Right kidney (tissue), 1 donor: ENCODE measurements around the gene EPC1.
"Not testable (repeated sequence)": the region's sequence is repeated elsewhere in the genome, so short reads cannot be mapped to it uniquely, and the experiment has no call there.

Experiments used
- DNase-seq: peaks from one replicate; pipeline ENCODE4 v3.0.0-alpha.2; 2016

The EPC1 gene

DNA sequence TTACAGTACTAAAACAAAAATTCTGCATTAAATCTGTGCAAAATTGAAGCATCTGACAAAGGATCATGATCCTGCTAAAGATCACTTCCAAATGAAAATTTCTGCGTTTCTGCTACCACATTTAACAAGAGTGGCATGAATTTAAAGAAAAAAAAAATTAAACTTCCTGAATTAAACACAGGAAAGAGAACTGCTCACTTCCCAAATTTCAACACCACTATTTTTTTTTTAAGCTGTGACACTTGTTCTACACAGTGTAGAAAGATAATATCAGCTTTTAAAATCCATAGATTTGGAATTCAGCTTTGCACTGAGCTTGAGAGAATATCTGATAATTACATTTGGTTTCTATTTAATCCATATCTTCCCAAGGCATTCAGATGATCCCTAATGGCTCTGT lies 73.6 kb downstream of the EPC1 start:
- DNase-seq, result no peak

DNA sequence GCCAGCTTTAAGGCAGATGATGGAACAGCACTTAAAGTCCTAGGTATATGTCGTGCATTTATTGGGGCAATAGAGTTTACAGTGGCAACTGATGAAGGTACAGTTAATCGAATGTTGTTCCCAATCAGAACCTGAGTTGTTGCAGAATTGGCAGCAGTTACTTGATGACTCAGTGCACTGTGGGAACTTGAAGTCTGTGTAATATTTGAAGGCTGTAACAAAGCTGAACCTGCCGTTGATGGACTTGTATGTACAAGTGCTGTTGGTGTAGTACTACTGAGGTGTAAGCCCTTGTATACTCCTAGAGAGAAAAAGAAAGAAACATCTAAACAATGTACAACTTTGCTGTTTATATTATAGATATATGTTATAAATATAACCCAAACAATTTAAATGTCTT lies 75.3 kb downstream of the EPC1 start:
- no peak for DNase-seq

DNA sequence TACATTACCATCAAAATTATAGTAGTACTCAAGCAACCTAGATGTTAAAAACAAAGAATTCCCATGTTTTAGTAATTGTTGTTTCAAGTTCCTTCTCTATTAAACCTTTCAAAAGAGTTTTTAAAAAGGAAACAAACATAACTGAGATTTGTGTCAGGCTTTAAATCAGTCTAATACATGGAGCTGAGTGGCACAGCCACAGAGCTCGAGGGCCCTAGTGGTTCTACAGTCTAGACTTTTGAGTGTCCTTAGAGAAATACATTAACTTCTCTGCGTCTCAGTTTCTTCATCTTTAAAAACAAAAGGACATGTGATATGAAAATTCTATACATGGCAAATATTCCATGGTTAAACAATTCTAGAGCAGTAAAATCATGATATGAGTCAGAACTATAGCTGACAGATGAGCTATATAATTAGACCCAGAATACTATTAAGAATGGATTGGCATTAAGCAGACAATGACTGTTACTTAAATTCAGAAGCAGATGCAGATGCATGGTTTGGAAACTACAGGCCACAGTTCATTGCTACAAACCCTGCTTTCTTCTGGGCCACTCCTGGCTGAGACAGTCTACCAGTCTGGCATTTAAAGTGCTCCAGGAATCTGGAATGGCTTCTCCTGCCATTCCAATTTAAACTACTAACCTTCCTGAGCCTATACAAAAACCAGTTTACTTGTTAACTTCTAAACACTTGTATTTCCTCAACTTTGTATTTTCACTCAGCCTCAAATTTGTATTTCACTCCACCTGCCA lies 77.4 kb downstream of the EPC1 start:
- DNase-seq, result no peak

DNA sequence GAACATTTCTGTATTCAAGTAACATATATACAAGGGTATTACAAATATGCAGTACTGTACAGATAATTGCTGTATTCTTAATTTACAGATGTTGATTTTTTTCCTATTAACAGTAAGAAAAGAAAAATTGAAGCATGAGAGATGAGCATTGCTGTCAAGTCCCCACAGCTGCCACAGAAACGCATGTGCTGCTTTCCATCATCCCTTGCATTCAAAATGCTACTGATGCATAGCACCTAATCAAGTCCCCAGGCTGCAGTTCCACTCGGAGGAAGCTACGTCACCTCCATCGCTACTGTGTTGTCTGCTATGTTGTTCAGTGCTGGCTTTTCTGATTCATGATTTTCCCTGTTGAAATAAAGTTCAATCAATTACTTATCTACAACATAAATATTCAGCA lies 78.2 kb downstream of the EPC1 start:
- DNase-seq, result no peak

DNA sequence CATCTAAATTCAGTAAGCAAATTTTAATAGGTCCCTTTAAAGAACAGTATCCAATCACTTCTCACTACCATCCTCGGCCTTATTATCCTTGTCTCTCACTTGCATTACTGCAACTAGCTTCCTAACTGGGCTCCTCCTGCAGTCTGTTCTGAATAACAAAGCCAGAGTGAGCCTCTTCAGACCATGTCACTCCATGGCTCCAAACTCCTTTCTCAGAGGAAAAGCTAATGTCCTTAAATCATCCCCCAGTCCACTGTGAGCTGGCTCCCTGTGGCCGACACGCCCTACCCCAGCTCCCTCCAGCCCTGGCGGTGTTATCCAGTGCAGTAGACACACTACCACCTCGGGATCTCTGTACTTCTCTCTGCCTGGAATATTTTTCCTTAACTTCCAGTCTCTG lies 80.0 kb downstream of the EPC1 start:
- no peak for DNase-seq

DNA sequence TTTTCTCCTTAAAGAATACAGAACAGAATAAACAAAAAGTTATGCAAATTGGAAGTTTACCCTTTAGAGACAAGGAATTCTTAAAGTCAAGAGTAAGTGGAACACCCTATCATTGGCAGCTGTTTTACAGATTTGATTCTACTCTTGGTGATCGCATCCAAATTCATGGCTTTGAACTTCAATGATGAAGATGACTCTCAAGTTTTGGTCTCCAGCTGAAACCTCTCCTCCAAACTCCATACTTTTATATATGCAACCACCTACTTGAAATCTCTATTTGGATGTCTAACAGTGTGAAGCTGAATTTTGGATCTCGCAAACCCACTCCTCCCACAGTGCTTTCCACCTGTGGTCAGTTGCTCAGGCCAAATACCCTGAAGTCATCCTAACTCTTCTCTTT lies 80.4 kb downstream of the EPC1 start:
- DNase-seq, result no peak

DNA sequence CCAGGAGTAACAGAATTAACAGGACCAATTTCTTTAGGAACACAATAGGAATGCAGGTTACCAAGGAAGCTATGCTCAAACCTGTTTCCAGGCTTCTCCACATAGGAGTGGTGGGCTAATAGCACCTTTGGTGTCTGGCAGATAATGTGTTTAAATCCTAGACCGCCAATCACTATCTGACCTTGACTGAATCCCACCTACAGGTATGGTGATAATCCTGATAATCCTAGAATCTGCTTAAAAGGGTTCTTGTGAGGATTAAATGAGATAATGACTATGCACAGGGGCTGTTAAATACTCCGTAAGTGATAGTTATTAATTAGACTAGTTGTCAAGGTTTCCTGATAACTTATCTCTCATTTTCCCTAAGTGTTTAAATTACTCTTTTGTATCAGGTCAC lies 81.2 kb downstream of the EPC1 start:
- no peak for DNase-seq

DNA sequence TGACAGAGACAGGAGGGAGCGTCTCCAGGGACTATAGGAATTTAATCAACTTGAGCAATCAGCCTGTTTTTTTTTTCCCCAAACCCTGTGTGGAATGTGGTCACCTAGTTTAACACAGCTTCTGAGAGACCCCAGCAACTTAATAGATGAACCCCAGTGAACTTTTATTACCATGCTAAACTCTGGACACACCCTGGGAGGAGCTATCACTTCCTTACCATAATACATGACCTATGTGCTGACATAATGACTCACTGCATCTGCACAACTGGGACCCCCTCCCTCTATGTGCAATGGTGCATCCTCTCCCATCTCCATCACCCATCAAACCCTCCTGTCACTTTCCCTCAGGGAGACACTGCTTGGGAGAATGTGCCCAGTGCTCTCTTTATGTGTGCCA lies 83.7 kb downstream of the EPC1 start:
- DNase-seq, result no peak

DNA sequence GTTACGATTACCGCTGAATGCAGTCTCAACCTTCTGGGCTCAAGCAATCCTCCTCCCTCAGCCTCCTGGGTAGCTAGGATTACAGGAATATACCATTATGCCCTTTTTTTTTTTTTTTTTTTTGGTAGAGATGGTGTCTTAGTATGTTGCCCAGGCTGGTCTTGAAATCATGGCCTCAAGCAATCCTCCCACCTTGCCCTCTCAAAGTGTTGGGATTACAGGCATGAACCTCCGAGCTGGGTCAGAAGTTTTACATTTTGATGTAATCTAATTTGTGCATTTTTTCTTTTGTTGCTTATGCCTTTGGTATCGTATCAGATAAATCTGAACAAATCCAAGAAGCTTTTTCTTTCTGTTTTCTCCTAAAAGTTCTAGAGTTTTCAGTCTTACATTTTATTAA lies 87.4 kb downstream of the EPC1 start:
- DNase-seq, result no peak

DNA sequence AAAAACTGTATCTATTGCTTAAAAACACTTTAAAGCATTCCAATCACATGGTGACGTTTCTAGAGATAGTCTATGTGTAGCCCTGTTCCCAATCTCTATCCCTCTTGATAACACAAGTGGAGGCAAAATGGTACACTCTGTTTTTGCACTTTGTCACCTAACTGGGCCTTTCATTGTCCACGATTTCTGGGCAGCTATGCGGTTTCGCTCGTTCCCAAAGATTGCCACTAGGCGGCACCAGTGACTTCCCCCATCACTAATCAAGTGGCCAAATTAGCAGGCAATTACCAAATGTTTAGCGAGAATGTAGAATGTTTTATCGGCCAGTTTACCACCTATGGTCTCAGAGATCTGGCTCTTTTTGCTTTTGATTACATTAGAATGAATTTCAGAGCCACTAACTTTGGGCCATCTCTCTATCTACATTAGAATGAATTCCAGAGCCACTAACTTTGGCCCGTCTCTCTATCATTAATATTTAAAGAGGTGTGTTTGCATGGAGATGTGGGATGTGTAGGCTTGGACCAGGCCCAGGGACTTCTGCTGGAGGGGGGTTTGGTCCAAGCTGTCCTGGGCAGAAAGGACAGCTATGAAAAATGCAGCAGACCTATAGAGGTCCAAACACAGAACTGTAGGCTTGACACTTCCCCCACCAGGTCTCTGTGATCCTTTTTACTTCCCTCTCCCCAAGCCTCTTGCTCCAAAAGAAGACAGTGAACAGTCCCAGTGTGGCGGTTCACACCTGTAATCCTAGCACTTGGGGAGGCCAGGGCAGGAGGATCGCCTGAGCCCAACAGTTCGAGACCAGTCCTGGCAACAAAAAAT lies 90.1 kb downstream of the EPC1 start:
- DNase-seq, result peak; percentile 42

DNA sequence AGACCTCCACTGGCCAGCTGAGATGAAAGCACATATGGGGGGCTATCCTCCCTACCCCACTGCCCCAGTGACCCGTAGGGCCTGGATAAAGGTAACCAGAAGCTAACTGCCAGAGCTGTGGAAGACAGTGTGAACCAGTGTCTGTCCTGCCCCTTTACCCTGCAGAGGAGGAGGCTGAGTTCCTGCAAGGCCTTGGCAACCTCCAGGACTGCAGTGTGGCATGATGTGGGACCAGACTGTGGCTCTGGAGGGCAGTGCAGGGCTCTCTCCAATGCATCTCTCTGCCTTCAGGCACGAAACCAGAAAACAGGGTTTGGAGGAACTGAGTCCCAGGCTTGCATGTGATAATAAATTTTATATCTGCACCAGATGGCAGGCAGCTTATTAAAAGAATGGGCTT lies 93.1 kb downstream of the EPC1 start:
- DNase-seq, result no peak

DNA sequence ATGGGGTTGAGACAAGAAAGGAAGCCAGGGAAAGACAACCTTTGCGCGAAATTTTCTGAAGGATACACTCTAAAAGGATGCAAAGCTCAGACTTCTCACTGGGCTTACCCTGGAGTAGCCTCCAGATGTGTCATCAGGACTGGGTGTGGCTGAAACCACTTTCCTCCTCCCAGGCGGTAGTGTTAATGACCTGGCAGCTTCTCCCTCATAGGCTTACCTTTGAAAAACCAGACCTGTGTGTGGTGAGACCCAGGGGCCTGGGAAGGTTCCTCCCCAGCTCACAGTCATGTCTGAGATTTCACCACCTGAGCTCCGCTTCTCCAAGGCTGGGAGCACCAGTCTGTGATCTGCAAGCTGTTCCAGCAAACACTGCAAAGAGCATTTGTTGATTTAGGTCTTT lies 93.7 kb downstream of the EPC1 start:
- DNase-seq, result no peak

DNA sequence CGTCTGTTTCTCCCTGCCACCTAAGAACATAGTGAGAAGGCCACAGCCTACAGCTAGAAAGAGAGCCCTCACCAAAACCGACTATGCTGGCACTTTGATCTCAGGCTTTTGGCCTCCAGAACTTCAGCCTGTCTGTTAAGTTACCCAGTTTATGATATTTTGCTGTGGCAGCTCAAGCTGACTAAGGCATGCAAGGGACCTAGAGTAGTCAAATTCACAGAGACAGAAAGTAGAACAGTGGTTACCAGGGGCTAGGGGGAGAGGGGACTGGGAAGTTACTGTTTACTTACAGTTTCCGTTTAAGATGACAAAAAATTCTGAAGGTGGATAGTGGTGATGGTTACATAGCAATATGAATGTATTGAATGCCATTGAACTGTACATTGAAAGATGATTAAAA lies 96.5 kb downstream of the EPC1 start:
- not testable (repeated sequence) for DNase-seq

DNA sequence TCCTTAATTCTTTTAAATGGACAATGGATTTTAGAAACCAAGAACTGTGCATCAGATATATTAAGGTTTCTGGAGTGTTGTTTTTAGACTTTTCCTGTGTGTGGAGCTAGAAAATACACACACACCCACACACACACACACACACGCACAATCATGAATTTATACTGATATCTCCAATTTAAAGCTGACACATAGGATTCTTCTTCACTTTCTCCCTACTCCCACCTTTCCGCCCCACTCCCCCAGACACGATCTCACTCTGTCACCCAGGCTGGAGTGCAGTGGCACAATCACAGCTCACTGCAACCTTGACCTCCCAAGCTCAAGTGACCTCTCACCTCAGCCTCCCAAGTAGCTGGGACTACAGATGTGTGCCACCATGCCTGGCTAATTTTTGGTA lies 100.3 kb downstream of the EPC1 start:
- DNase-seq, result no peak

DNA sequence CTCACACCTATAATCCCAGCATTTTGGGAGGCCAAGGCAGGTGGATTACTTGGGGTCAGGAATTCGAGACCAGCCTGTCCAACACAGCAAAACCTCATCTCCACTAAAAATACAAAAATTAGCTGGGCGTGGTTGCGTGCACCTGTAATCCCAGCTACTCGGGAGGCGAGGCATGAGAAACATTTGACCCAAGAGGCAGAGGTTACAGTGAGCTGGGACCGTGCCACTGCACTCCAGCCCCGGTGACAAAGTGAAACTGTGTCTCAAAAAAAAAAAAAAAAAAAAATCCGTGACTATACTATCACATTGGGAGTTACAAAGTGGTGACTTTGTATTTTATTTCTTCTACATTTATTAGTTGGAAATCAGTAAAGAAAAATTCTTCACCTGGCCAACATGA lies 101.2 kb downstream of the EPC1 start:
- no peak for DNase-seq

DNA sequence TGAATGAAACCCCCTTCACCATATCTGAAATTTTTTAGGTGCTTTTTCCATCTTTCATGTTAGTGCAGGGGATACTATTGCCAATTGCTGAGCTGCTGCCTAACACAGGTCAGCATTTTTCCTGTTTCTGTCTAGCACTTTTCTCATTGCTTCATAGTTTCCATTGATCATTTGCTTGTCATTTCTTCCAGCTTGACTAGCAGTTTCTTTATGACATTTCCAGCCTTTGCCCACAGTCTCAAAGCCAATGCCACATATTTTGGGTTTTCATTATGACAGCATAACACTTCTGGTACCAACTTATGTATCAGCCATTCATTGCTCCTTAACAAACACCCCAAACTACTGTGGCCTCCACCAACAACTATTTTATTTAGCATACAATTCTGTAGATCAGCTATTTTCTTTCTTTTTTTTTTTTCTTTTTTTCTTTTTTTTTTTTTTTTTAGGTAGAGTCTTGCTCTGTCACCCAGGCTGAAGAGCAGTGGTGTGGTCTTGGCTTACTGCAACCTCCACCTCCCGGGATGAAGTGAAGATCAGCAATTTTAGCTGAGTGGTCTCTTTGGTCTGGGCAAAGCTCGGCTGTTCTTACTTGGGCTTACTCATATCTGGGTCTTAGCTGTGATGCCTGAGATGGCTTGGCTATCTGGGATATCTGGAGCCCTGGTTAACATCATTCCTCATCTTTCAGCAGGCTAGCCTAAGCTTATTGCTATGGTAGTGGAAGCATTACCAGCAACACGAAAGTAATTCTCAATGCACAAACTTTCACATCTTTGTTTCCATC lies 102.3 kb downstream of the EPC1 start:
- no peak for DNase-seq

DNA sequence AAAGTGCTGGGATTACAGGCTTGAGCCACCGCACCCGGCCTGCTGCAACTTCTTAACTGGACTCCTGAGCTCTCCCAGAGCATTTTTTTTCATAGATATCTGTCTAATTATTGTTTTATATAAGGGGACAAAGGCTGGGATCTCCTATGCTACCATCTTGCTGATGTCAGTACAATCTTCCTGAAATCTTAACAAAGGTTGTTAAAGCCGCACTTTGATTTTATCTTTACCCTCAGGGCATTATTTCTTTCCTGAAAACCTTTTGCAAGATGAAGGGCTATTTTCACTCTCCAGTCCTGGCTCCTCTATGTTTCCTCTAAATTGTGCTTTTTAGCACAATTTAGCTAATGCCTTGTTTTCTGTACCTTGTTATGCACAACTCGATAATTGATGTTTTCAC lies 102.9 kb downstream of the EPC1 start:
- no peak for DNase-seq

DNA sequence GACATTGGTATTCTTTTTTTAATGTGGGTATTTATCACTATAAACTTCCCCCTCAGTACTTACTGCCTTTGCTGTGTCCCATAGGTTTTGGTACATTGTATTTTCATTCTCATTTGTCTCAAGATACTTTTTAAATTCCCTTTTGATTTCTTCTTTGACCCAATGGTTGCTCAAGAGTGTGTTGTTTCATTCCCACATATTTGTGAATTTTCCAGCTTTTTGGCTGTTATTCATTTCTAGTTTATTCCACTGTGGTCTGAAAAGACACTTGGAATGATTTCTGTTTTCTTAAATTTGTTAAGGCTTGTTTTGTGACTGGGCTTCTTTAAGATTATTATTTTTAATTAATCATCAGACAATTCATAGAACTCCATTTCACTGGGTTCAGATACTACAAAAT lies 105.0 kb downstream of the EPC1 start:
- no peak for DNase-seq

DNA sequence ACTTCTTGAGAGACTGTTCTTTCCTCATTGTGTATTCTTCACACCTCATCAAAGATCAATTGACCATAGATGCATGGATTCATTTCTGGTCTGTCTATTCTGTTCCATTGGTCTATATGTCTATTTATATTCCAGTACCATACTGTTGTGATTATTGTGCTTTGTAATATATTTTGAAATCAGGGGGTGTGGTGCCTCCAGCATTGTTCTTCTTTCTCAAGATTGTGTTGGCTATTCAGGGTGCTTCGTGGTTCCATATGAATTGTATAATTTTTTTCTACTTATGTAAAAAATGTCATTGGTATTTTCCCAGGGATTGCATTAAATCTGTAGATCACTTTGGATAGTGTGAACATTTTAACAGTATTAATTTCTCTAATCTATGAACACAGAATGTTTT lies 106.5 kb downstream of the EPC1 start:
- no peak for DNase-seq

DNA sequence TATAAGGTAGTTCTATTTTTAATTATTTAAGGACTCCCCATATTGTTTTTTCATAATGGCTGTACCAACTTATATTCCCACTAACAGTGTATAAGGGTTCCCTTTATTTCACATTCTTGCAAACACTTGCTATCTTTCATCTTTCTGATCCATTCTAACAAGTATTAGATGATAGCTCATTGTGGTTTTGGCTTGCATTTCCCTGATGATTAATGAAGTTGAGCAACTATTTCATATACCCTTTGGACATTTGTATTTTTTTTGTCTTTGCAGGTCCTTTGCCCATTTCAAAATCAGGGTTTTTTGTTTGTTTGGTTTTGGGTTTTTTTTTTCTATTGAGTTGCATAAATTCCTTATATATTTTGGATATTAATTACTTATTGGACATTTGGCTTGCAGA lies 107.2 kb downstream of the EPC1 start:
- DNase-seq, result no peak

DNA sequence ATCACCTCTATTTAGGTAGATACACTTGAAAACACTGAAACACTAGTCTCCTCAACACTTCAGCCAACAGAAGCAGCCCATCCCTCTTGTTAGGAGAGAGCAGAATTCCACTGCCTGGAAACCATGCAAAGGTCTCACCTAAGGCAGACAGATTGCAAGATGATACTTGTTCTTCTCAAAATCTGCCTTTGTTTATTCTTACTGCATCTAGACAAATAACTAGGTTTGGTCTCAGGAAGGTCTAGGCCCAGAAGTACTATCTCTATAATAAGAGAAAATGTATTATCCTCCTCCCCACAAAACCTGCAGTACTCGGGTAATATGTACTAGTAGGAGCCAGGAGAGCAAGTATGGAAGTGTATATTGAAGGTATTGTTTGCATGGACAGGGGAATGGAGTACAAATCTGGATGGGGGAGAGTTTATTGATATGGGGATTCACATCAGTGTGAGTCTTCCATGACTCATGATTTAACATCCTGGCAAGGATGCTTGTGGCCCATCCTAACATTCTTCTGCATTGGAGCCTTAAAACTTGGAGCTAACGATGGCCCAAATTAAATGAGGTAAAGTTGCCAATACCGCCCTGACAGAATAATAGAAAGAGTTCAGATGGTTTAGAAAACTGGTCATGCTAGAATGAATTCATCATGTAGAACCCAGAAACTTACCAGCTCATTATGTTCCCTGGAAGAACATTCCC lies 109.2 kb downstream of the EPC1 start:
- DNase-seq, result no peak

DNA sequence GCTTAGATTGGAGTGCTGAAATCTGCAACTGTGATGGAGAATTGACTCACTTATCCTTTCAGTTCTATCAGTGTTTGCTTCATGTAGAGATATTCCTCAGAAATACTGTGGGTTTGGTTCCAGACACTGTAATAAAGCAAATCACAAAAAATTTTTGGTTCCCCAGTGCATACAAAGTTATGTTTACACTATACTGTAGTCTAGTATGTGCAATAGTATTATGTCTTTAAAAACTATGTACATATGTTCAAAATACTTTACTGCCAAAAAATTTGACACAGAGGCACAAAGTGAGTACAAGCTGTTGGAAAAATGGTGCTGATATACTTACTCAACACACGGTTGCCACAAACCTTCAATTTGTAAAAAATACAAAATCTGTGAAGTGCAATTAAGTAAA lies 112.5 kb downstream of the EPC1 start:
- DNase-seq, result no peak

DNA sequence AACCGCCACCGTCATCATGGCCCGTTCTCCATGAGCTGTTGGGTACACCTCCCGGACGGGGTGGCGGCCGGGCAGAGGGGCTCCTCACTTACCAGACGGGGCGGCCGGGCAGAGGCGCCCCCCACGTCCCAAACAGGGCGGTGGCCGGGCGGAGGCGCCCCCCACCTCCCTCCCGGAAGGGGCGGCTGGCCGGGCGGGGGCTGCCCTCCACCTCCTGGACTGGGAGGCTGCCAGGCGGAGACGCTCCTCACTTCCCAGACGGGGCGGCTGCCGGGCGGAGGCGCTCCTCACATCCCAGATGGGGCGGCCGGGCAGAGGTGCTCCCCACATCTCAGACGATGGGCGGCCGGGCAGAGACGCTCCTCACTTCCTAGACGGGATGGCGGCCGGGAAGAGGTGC lies 113.6 kb downstream of the EPC1 start:
- not testable (repeated sequence) for DNase-seq
